Muscle layer of duodenum (tissue), 2 donors: ENCODE measurements around the gene PSG3.
"Not testable (repeated sequence)": the region's sequence is repeated elsewhere in the genome, so short reads cannot be mapped to it uniquely, and the experiment has no call there.

ENCODE experiments used
- H3K27ac ChIP-seq: one replicate; pipeline ENCODE4 v1.7.0; 2013; ENCODE audit warnings: mild to moderate bottlenecking, low read length
- H3K27me3 ChIP-seq: one replicate; pipeline ENCODE4 v1.7.0; 2013; ENCODE audit warnings: low read depth, mild to moderate bottlenecking, control low read depth, low read length
- H3K36me3 ChIP-seq, 2 donors: one replicate each; pipeline ENCODE4 v1.7.0; 2013; ENCODE audit warnings: low read length in 2 of 2, control low read depth in 1 of 2, mild to moderate bottlenecking in 1 of 2; ENCODE audit not compliant: insufficient read depth in 2 of 2, control insufficient read depth in 1 of 2
- H3K4me1 ChIP-seq, 2 donors: one replicate each; pipeline ENCODE4 v1.7.0; 2013; ENCODE audit warnings: low read length in 2 of 2, mild to moderate bottlenecking in 2 of 2, control low read depth in 1 of 2, moderate library complexity in 1 of 2; ENCODE audit not compliant: insufficient read depth in 2 of 2, control insufficient read depth in 1 of 2
- H3K4me3 ChIP-seq, 2 donors: one replicate each; pipeline ENCODE4 v1.7.0; 2013; ENCODE audit warnings: low read length in 2 of 2, low read depth in 1 of 2, mild to moderate bottlenecking in 1 of 2
- H3K9me3 ChIP-seq, 2 donors: one replicate each; pipeline ENCODE4 v1.7.0; 2013; ENCODE audit warnings: low read length in 2 of 2, control low read depth in 1 of 2, mild to moderate bottlenecking in 1 of 2; ENCODE audit not compliant: control insufficient read depth in 1 of 2
- donor health status: healthy.

PSG3 gene

DNA sequence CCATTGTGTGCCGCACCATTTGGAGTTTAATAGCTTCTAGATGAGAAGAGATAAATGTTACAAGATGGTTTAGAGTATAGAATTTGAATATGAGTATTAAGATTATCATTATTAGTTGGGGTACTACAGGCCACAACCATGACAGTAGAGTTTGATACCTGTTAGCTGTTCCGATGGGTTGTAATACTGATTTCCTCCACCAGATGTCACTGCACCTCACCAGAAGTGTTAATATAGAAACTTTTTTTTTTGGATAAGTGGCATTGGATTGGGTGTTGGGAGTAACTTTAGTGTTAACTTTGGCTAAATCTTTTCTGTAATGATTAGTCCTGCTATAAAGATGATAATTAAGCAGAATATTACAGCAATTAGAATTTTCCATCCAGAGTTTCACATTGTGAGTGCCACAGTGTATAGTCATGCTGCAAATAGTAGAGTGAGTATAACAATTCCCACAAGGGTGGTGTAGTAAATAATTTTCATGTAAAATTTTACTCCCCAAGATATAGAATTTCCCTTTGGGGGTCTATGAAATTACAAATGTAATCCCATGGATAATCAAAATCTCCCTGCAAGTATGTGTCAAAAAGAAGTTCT, 56.3 kb downstream of the PSG3 start:
- H3K4me1 ChIP-seq, result no peaks in the 10 kb centered on the region
- H3K27ac ChIP-seq, result no peak overlapping the region
- H3K9me3 ChIP-seq, result peaks cover 0 to 19% of the 10 kb centered on the region in 2 donors
- no peak overlapping the region for H3K4me3 ChIP-seq
- no peaks in the 10 kb centered on the region for H3K36me3 ChIP-seq
- H3K27me3 ChIP-seq, result no peaks in the 10 kb centered on the region

DNA sequence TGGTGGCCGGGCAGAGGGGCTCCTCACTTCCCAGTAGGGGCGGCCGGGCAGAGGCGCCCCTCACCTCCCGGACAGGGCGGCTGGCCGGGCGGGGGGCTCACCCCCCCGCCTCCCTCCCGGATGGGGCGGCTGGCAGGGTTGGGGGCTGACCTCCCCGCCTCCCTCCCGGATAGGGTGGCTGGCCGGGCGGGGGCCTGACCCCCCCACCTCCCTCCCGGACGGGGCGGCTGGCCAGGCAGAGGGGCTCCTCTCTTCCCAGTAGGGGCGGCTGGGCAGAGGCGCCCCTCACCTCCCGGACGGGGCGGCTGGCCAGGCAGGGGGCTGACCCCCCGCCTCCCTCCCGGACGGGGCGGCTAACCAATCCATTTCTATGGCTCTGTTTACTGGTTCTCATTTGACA, 64.0 kb downstream of the PSG3 start:
- not testable (repeated sequence) for H3K36me3 ChIP-seq, H3K4me3 ChIP-seq, H3K9me3 ChIP-seq, H3K27me3 ChIP-seq, H3K27ac ChIP-seq, H3K4me1 ChIP-seq

DNA sequence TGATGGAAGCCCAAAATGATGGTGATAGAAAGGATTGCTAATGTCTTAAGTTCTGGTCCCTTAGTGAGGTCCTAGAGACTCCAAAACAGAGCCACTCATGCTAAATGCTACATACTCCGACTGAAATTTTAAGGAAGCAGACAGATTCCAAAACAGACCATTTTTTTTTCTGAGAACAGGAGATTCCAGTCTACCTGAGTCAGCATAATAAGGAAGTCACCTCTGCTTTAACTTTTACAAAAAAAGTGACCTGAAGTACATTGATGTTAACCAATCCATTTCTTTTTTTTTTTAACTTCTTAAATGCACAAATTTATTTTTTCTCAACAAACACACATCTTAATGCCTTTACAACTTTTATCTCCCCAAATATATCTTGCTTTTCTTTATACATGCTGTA, 65.7 kb downstream of the PSG3 start:
- H3K9me3 ChIP-seq, H3K27ac ChIP-seq, H3K36me3 ChIP-seq, H3K4me3 ChIP-seq, H3K27me3 ChIP-seq, H3K4me1 ChIP-seq: not testable (repeated sequence)
